Measurements from ENCODE around the gene PATJ.

DNA sequence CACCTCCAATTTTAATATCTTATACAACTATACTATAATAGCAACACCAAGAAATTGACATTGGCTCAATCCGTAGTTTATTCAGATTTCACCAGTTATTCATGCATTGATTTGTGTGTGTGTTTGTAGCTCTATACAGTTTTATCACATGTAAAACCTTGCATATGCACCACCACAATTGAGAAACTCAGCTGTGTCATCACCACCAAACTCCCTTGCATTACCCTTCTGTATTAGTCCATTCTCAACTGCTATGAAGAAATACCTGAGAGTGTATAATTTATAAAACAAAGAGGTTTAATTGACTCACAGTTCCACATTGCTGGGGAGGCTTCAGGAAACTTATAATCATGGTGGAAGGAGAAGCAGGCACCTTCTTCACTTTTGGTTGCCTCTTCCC is 162.1 kb downstream of the PATJ start:
- TF ChIP-seq EZH2phosphoT487 (IDR thresholded peaks at IDR 0.05; ENCODE audit: borderline replicate concordance, low read depth) (no peak), EP300 (IDR thresholded peaks at IDR 0.05; ENCODE audit: borderline replicate concordance in 1 of 2, low read depth in 1 of 2, low read length in 1 of 2) (no peak), RAD21 (IDR thresholded peaks at IDR 0.05; ENCODE audit: low read length) (no peak), FOXJ3 (CRISPR knock-in tag; IDR thresholded peaks at IDR 0.05) (no peak), RFX5 (IDR thresholded peaks at IDR 0.05; ENCODE audit: low read length) (no peak), FOXM1 (IDR thresholded peaks at IDR 0.05; ENCODE audit: low read depth) (no peak), POLR2AphosphoS5 (IDR thresholded peaks at IDR 0.05; ENCODE audit: low read depth, low read length) (no peak), GATA2 (CRISPR knock-in tag; IDR thresholded peaks at IDR 0.05) (no peak)
- TF ChIP-seq, protein P1, sequence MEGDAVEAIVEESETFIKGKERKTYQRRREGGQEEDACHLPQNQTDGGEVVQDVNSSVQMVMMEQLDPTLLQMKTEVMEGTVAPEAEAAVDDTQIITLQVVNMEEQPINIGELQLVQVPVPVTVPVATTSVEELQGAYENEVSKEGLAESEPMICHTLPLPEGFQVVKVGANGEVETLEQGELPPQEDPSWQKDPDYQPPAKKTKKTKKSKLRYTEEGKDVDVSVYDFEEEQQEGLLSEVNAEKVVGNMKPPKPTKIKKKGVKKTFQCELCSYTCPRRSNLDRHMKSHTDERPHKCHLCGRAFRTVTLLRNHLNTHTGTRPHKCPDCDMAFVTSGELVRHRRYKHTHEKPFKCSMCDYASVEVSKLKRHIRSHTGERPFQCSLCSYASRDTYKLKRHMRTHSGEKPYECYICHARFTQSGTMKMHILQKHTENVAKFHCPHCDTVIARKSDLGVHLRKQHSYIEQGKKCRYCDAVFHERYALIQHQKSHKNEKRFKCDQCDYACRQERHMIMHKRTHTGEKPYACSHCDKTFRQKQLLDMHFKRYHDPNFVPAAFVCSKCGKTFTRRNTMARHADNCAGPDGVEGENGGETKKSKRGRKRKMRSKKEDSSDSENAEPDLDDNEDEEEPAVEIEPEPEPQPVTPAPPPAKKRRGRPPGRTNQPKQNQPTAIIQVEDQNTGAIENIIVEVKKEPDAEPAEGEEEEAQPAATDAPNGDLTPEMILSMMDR (IDR thresholded peaks at IDR 0.05) = no peak
- TF ChIP-seq, protein P2, sequence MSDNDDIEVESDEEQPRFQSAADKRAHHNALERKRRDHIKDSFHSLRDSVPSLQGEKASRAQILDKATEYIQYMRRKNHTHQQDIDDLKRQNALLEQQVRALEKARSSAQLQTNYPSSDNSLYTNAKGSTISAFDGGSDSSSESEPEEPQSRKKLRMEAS (IDR thresholded peaks at IDR 0.05; ENCODE audit: low read depth) = no peak
- TF ChIP-seq, protein P3, sequence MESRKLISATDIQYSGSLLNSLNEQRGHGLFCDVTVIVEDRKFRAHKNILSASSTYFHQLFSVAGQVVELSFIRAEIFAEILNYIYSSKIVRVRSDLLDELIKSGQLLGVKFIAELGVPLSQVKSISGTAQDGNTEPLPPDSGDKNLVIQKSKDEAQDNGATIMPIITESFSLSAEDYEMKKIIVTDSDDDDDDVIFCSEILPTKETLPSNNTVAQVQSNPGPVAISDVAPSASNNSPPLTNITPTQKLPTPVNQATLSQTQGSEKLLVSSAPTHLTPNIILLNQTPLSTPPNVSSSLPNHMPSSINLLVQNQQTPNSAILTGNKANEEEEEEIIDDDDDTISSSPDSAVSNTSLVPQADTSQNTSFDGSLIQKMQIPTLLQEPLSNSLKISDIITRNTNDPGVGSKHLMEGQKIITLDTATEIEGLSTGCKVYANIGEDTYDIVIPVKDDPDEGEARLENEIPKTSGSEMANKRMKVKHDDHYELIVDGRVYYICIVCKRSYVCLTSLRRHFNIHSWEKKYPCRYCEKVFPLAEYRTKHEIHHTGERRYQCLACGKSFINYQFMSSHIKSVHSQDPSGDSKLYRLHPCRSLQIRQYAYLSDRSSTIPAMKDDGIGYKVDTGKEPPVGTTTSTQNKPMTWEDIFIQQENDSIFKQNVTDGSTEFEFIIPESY (IDR thresholded peaks at IDR 0.05; ENCODE audit: borderline replicate concordance, low read depth) = no peak

Data from SK-N-SH (cell line).